HepG2 (cell line): ENCODE data around the gene PLAA. TPM values are rescaled to one million over a fixed set of nuclear protein-coding genes. Genes with fewer than 3 reads are reported as not detected.

Source experiments
- ATAD3A ChIP-seq: sonication (generic); formaldehyde crosslinking; IDR thresholded peaks from 2 replicates; pipeline ENCODE4 v1.4.0; 2020; ENCODE audit warnings: missing genetic modification reagents
- ATM ChIP-seq: fragments of 450-650 bp; IDR thresholded peaks from 2 replicates; pipeline ENCODE4 v1.7.1; 2017; ENCODE audit warnings: mild to moderate bottlenecking, borderline replicate concordance
- KMT2A ChIP-seq: sonication (generic); formaldehyde crosslinking; IDR thresholded peaks from 2 replicates; pipeline ENCODE4 v1.4.0; 2020; ENCODE audit warnings: missing genetic modification reagents
- POLR2AphosphoS5 ChIP-seq: IDR thresholded peaks from 2 replicates; pipeline ENCODE4 v1.6.1; 2012; ENCODE audit warnings: low read depth, low read length
- SIX4 ChIP-seq: sonication (generic); formaldehyde crosslinking; IDR thresholded peaks from 2 replicates; pipeline ENCODE4 v1.4.0; 2020; ENCODE audit warnings: missing genetic modification reagents
- SNAI1 ChIP-seq: sonication (generic); formaldehyde crosslinking; IDR thresholded peaks from 2 replicates; pipeline ENCODE4 v1.5.0; 2020; ENCODE audit warnings: mild to moderate bottlenecking, missing genetic modification reagents, borderline replicate concordance
- TAF1 ChIP-seq: sonication (generic); formaldehyde crosslinking; IDR thresholded peaks from 2 replicates; pipeline ENCODE4 v1.4.0; 2020; ENCODE audit warnings: missing genetic modification reagents
- TCF12 ChIP-seq, 2 experiments: fragments of 450-650 bp in 1 of 2; sonication (generic) in 1 of 2; formaldehyde crosslinking in 1 of 2; IDR thresholded peaks; 2 replicates each; pipeline versions ENCODE4 v1.6.1 to v1.8.0; 2017 to 2022; ENCODE audit warnings: antibody characterized with exemption in 1 of 2, mild to moderate bottlenecking in 1 of 2, missing genetic modification reagents in 1 of 2, moderate library complexity in 1 of 2
- ZKSCAN8 ChIP-seq: IDR thresholded peaks from 2 replicates; pipeline ENCODE4 v1.6.1; 2016; ENCODE audit warnings: borderline replicate concordance, missing genetic modification reagents, missing compliant biosample characterization
- ZNF605 ChIP-seq: sonication (generic); formaldehyde crosslinking; IDR thresholded peaks from 2 replicates; pipeline ENCODE4 v1.8.0; 2022; ENCODE audit warnings: mild to moderate bottlenecking, missing genetic modification reagents
- ZNF644 ChIP-seq: IDR thresholded peaks from 2 replicates; pipeline ENCODE4 v1.6.1; 2016; ENCODE audit warnings: low read depth
- ZNF672 ChIP-seq: sonication (generic); formaldehyde crosslinking; IDR thresholded peaks from 2 replicates; pipeline ENCODE4 v1.8.1; 2022; ENCODE audit warnings: missing genetic modification reagents
- ZNF777 ChIP-seq: sonication (generic); formaldehyde crosslinking; IDR thresholded peaks from 2 replicates; pipeline ENCODE4 v1.4.0; 2020; ENCODE audit warnings: missing genetic modification reagents
- ZNF83 ChIP-seq: sonication (generic); formaldehyde crosslinking; IDR thresholded peaks from 2 replicates; pipeline ENCODE4 v1.4.0; 2020; ENCODE audit warnings: missing genetic modification reagents, mild to moderate bottlenecking, borderline replicate concordance
- polyA plus RNA-seq, 8 experiments: library from polyadenylated mRNA; depleted of rRNA in 3 of 8; stranded (reverse) in 7 of 8; unstranded in 1 of 8; fragments of >200 nt; fragmentation: Illumina TruSeq in 4 of 8; extraction: Trizol in 4 of 8; gene quantifications; 2 replicates each; pipeline versions ENCODE4 v1.2.1 to v1.2.3, GENCODE V29; 2011 to 2016; ENCODE audit warnings: low read depth in 4 of 8, missing spikeins in 1 of 8, mixed read lengths in 1 of 8; ENCODE audit not compliant: insufficient read depth in 1 of 8
- total RNA-seq, 5 experiments: library from RNA; depleted of rRNA; stranded (reverse); fragments of >200 nt; fragmentation: Illumina TruSeq; extraction: Trizol; gene quantifications; 2 replicates each; pipeline ENCODE4 v1.2.3, GENCODE V29; 2016; ENCODE audit warnings: low read depth in 1 of 5
- TF ChIP-seq, protein P1 (sequence below): sonication (generic); formaldehyde crosslinking; IDR thresholded peaks from 2 replicates; pipeline ENCODE4 v1.4.0; 2020; ENCODE audit warnings: missing genetic modification reagents
- TF ChIP-seq, protein P2 (sequence below): sonication (generic); formaldehyde crosslinking; IDR thresholded peaks from 2 replicates; pipeline ENCODE4 v1.4.0; 2020; ENCODE audit warnings: missing genetic modification reagents
- TF ChIP-seq, protein P3 (sequence below): sonication (generic); formaldehyde crosslinking; IDR thresholded peaks from 2 replicates; pipeline ENCODE4 v1.5.0; 2020; ENCODE audit warnings: missing genetic modification reagents
- TF ChIP-seq, protein P4 (sequence below): fragments of 450-650 bp; IDR thresholded peaks from 2 replicates; pipeline ENCODE4 v1.6.1; 2017
- TF ChIP-seq, protein P5 (sequence below): sonication (generic); formaldehyde crosslinking; IDR thresholded peaks from 2 replicates; pipeline ENCODE4 v1.9.0; 2021; ENCODE audit warnings: missing genetic modification reagents, borderline replicate concordance
- TF ChIP-seq, protein P6 (sequence below): sonication (generic); formaldehyde crosslinking; conservative IDR thresholded peaks from 2 replicates; pipeline ENCODE4 v1.8.1; 2023; ENCODE audit warnings: missing genetic modification reagents
- TF ChIP-seq, protein P7 (sequence below): sonication (generic); formaldehyde crosslinking; IDR thresholded peaks from 2 replicates; pipeline ENCODE4 v1.4.0; 2020; ENCODE audit warnings: mild to moderate bottlenecking, missing genetic modification reagents

PLAA gene
- total and polyA plus RNA-seq, 2 of the 13 experiments (the other 11 are each of a cell fraction or from before 2014, with no cell fraction given): 5.8 to 22.9 TPM

DNA sequence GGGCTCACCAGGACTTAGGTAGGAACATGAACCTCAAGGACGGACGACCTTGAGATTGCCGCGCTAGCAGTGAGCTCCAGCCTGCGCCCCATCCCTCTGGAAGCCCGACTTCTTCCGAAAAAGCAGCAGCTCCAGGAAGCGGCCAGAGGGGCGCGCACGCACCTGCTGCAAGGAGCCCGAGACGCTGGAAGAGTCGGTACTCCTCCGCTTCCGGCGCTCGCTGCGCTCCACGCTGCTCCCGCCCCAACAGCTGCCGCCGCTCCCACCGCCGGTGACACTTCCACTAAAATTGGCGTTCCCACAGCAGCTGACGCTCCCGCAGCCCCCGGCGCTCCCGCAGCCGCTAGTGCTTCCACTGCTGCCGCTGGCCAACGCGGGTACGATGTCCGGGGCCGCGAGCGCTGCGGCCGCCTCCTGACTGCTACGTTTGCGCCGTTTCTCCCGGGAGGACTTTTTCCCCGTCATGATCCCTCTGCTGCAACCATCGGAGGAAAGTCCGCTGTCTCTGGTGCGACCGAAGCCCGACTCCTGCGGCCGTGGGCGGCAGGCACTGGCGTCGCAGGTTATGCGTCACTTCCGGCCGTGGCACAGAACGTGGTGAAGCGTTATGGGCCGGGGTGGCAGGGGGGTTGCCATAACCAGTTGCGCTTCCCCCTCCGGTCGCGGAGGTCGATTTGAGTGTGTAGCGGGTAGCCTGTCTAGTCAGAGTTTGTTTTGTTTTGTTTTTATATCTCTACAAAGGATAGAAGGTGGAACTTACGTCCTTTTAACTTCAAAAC, 54.6 kb downstream of the PLAA start, which contains the start of gene CAAP1 (continued):
- TF ChIP-seq ZNF83 (CRISPR knock-in tag): 0 out of 2 replicates have a peak, but pooled peaks have one; percentile 76
- peak; percentile 94 for TF ChIP-seq KMT2A
- TF ChIP-seq ATAD3A: no peak
- no peak for TF ChIP-seq ZKSCAN8 (CRISPR knock-in tag)
- no peak for TF ChIP-seq TCF12 (IDR thresholded peaks at IDR 0.05)
- 0 out of 2 replicates have a peak, but pooled peaks have one; percentile 41 for TF ChIP-seq TCF12 (CRISPR knock-in tag; IDR thresholded peaks at IDR 0.05)
- peak; percentile 98 for TF ChIP-seq POLR2AphosphoS5
- TF ChIP-seq ATM: no peak
- TF ChIP-seq, protein P1, sequence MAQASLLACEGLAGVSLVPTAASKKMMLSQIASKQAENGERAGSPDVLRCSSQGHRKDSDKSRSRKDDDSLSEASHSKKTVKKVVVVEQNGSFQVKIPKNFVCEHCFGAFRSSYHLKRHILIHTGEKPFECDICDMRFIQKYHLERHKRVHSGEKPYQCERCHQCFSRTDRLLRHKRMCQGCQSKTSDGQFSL (CRISPR knock-in tag): no peak
- TF ChIP-seq, protein P2, sequence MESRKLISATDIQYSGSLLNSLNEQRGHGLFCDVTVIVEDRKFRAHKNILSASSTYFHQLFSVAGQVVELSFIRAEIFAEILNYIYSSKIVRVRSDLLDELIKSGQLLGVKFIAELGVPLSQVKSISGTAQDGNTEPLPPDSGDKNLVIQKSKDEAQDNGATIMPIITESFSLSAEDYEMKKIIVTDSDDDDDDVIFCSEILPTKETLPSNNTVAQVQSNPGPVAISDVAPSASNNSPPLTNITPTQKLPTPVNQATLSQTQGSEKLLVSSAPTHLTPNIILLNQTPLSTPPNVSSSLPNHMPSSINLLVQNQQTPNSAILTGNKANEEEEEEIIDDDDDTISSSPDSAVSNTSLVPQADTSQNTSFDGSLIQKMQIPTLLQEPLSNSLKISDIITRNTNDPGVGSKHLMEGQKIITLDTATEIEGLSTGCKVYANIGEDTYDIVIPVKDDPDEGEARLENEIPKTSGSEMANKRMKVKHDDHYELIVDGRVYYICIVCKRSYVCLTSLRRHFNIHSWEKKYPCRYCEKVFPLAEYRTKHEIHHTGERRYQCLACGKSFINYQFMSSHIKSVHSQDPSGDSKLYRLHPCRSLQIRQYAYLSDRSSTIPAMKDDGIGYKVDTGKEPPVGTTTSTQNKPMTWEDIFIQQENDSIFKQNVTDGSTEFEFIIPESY: no peak
- peak; percentile 88; the same call in 1 of the 2 replicates for TF ChIP-seq ZNF605 (CRISPR knock-in tag)
- TF ChIP-seq TAF1 (CRISPR knock-in tag): peak; percentile 96
- TF ChIP-seq, protein P3, sequence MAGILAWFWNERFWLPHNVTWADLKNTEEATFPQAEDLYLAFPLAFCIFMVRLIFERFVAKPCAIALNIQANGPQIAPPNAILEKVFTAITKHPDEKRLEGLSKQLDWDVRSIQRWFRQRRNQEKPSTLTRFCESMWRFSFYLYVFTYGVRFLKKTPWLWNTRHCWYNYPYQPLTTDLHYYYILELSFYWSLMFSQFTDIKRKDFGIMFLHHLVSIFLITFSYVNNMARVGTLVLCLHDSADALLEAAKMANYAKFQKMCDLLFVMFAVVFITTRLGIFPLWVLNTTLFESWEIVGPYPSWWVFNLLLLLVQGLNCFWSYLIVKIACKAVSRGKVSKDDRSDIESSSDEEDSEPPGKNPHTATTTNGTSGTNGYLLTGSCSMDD (CRISPR knock-in tag): no peak
- TF ChIP-seq, protein P4, sequence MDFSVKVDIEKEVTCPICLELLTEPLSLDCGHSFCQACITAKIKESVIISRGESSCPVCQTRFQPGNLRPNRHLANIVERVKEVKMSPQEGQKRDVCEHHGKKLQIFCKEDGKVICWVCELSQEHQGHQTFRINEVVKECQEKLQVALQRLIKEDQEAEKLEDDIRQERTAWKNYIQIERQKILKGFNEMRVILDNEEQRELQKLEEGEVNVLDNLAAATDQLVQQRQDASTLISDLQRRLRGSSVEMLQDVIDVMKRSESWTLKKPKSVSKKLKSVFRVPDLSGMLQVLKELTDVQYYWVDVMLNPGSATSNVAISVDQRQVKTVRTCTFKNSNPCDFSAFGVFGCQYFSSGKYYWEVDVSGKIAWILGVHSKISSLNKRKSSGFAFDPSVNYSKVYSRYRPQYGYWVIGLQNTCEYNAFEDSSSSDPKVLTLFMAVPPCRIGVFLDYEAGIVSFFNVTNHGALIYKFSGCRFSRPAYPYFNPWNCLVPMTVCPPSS: no peak
- 0 out of 2 replicates have a peak, but pooled peaks have one; percentile 30 for TF ChIP-seq ZNF644 (CRISPR knock-in tag)
- TF ChIP-seq, protein P5, sequence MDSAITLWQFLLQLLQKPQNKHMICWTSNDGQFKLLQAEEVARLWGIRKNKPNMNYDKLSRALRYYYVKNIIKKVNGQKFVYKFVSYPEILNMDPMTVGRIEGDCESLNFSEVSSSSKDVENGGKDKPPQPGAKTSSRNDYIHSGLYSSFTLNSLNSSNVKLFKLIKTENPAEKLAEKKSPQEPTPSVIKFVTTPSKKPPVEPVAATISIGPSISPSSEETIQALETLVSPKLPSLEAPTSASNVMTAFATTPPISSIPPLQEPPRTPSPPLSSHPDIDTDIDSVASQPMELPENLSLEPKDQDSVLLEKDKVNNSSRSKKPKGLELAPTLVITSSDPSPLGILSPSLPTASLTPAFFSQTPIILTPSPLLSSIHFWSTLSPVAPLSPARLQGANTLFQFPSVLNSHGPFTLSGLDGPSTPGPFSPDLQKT: no peak; the same call in 1 of the 2 replicates
- TF ChIP-seq SIX4 (CRISPR knock-in tag): peak; percentile 39; the same call in 1 of the 2 replicates
- no peak for TF ChIP-seq ZNF777 (CRISPR knock-in tag)
- TF ChIP-seq SNAI1 (CRISPR knock-in tag): peak; percentile 78; the same call in 1 of the 2 replicates
- TF ChIP-seq ZNF672: peak; percentile 90; the same call in 1 of the 2 replicates
- TF ChIP-seq, protein P6, sequence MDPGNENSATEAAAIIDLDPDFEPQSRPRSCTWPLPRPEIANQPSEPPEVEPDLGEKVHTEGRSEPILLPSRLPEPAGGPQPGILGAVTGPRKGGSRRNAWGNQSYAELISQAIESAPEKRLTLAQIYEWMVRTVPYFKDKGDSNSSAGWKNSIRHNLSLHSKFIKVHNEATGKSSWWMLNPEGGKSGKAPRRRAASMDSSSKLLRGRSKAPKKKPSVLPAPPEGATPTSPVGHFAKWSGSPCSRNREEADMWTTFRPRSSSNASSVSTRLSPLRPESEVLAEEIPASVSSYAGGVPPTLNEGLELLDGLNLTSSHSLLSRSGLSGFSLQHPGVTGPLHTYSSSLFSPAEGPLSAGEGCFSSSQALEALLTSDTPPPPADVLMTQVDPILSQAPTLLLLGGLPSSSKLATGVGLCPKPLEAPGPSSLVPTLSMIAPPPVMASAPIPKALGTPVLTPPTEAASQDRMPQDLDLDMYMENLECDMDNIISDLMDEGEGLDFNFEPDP (CRISPR knock-in tag): no peak
- TF ChIP-seq, protein P7, sequence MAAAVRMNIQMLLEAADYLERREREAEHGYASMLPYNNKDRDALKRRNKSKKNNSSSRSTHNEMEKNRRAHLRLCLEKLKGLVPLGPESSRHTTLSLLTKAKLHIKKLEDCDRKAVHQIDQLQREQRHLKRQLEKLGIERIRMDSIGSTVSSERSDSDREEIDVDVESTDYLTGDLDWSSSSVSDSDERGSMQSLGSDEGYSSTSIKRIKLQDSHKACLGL (CRISPR knock-in tag): peak; percentile 91
